Measurements from ENCODE around the gene CLEC4D. TPM values are rescaled to one million over a fixed set of nuclear protein-coding genes. Genes with fewer than 3 reads are reported as not detected.
A peak's percentile ranks its signal among the peaks of the same experiment; 100 is the strongest.
"Not testable (repeated sequence)": the region's sequence is repeated elsewhere in the genome, so short reads cannot be mapped to it uniquely, and the experiment has no call there.

Gene CLEC4D
- total RNA-seq, 1 experiment from 2014 or later = not detected

DNA sequence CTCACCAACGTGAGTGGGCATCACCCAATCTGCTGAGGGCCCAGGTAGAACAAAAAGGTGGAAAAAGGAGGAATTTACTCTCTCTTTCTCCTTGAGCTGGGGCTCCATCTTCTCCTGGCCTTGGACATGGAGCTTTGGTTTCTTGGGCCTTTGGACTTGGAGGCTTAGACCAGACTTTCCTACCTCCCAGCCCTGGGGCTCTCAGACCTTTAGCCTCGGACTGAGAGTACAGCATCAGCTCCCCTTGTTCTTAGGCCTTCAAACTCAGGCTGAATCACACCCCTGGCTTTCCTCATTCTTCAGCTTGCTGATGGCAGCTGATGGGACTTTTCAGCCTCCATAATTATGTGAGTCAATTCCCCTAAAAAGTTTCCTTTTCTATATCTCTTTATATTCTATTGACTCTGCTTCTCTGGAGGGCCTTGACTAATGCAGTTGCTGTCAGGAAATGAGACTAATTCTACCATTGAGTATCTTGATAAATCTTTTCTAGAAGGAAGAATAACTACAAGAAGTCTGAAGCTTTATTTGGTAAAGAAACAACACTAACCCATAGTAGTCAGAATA is 43.3 kb downstream of the CLEC4D start:
- Histone ChIP-seq H3K4me3 (ENCODE audit: low read length) (no peak overlapping the region), H3K36me3 (ENCODE audit: insufficient read depth, low read length) (no peaks in the 10 kb centered on the region), H3K4me2 (ENCODE audit: low read depth, low read length, poor library complexity, severe bottlenecking) (no peak overlapping the region), H3K9ac (ENCODE audit: low read length) (no peak overlapping the region), H3K9me2 (replicated peaks; ENCODE audit: insufficient read depth, low read length) (no peaks in the 10 kb centered on the region), H3K79me2 (ENCODE audit: low read length) (no peaks in the 10 kb centered on the region), H3K27ac (ENCODE audit: low read length) (no peak overlapping the region), H2AFZ (ENCODE audit: low read length) (no peak overlapping the region), H3K4me1 (ENCODE audit: low read length) (no peaks in the 10 kb centered on the region), H3K9me3 (ENCODE audit: low read length) (no peaks in the 10 kb centered on the region), H3K27me3 (ENCODE audit: low read length) (no peaks in the 10 kb centered on the region), H4K20me1 (ENCODE audit: insufficient read depth, low read depth, low read length) (no peaks in the 10 kb centered on the region)
- DNase-seq = no peak

GRCh38 chr12:8559676-8560075 is 46.4 kb downstream of the CLEC4D start:
- Histone ChIP-seq H3K36me3 (ENCODE audit: insufficient read depth, low read length) (no peaks in the 10 kb centered on the region; the same call in 1 of the 2 replicates), H3K4me2 (ENCODE audit: low read depth, low read length, poor library complexity, severe bottlenecking) (no peak overlapping the region), H3K9me3 (ENCODE audit: low read length) (peaks cover 10% of the 10 kb centered on the region), H4K20me1 (ENCODE audit: insufficient read depth, low read depth, low read length) (no peaks in the 10 kb centered on the region), H3K9ac (ENCODE audit: low read length) (no peak overlapping the region), H3K27me3 (ENCODE audit: low read length) (no peaks in the 10 kb centered on the region), H3K79me2 (ENCODE audit: low read length) (no peaks in the 10 kb centered on the region), H3K9me2 (replicated peaks; ENCODE audit: insufficient read depth, low read length) (no peaks in the 10 kb centered on the region), H3K4me3 (ENCODE audit: low read length) (no peak overlapping the region), H3K27ac (ENCODE audit: low read length) (no peak overlapping the region), H2AFZ (ENCODE audit: low read length) (no peak overlapping the region), H3K4me1 (ENCODE audit: low read length) (no peaks in the 10 kb centered on the region)
- DNase-seq = no peak

DNA sequence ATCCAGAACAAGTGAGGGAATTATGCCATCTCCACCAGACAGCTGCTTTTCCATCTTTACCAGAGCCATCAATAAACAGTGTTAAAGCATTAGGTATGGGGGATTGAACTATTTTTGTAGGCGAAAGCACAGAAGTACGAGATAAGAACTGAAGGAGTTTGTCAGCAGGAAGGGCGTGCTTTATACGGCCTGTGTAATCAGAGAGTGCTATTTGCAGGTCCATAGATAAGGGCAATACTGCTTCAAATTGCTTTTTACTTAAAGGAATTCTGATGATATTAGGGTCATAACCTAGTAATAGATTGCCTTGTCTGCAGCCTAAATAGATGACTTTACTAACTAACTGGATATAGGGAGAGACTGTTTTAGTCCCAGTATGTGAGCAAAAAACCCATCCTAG is 47.7 kb downstream of the CLEC4D start:
- H3K4me2 ChIP-seq (ENCODE audit: low read depth, low read length, poor library complexity, severe bottlenecking) = no peak overlapping the region
- H2AFZ ChIP-seq (ENCODE audit: low read length) = no peak overlapping the region
- H3K9me3 ChIP-seq (ENCODE audit: low read length) = peaks cover 10% of the 10 kb centered on the region
- no peaks in the 10 kb centered on the region for H3K27me3 ChIP-seq (ENCODE audit: low read length)
- no peak overlapping the region for H3K4me3 ChIP-seq (ENCODE audit: low read length)
- H3K27ac ChIP-seq (ENCODE audit: low read length) = no peak overlapping the region
- no peaks in the 10 kb centered on the region for H3K9me2 ChIP-seq (replicated peaks; ENCODE audit: insufficient read depth, low read length)
- no peaks in the 10 kb centered on the region; the same call in 1 of the 2 replicates for H3K36me3 ChIP-seq (ENCODE audit: insufficient read depth, low read length)
- no peaks in the 10 kb centered on the region for H3K4me1 ChIP-seq (ENCODE audit: low read length)
- H3K79me2 ChIP-seq (ENCODE audit: low read length) = no peaks in the 10 kb centered on the region
- H3K9ac ChIP-seq (ENCODE audit: low read length) = no peak overlapping the region
- DNase-seq = no peak
- H4K20me1 ChIP-seq (ENCODE audit: insufficient read depth, low read depth, low read length) = no peaks in the 10 kb centered on the region

DNA sequence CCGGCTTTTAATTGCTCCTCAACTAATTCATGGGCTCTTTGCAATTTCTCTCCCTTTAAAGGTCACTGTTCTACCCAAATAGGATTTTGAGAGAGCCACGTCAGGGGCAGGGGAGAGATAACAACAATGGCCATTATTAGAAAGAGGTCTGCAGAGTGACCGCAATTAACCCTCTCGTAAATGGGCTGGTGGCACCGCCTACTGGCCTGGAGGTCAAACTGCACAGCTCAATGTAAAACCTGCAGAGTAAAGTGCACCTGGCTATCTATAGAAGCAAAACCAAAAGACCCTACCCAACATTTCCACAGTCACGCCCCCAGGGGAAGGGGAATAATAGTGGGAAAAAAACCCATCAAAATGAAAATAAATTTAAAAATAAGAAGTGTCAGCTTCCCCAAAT is 49.0 kb downstream of the CLEC4D start:
- Histone ChIP-seq H3K79me2 (ENCODE audit: low read length) (no peaks in the 10 kb centered on the region), H3K4me1 (ENCODE audit: low read length) (peaks cover 3% of the 10 kb centered on the region; the same call in 1 of the 2 replicates), H3K36me3 (ENCODE audit: insufficient read depth, low read length) (no peaks in the 10 kb centered on the region; the same call in 1 of the 2 replicates), H3K9ac (ENCODE audit: low read length) (no peak overlapping the region), H3K9me3 (ENCODE audit: low read length) (peaks cover 12% of the 10 kb centered on the region), H3K9me2 (replicated peaks; ENCODE audit: insufficient read depth, low read length) (no peaks in the 10 kb centered on the region), H3K27ac (ENCODE audit: low read length) (no peak overlapping the region), H3K4me2 (ENCODE audit: low read depth, low read length, poor library complexity, severe bottlenecking) (no peak overlapping the region), H3K27me3 (ENCODE audit: low read length) (no peaks in the 10 kb centered on the region), H3K4me3 (ENCODE audit: low read length) (no peak overlapping the region), H2AFZ (ENCODE audit: low read length) (no peak overlapping the region), H4K20me1 (ENCODE audit: insufficient read depth, low read depth, low read length) (no peaks in the 10 kb centered on the region)
- DNase-seq = peak; percentile 54

- no peak overlapping the region for H2AFZ ChIP-seq (ENCODE audit: low read length)
- peaks cover 16% of the 10 kb centered on the region for H3K9me3 ChIP-seq (ENCODE audit: low read length)
- no peak for DNase-seq
- H3K4me2 ChIP-seq (ENCODE audit: low read depth, low read length, poor library complexity, severe bottlenecking) = no peak overlapping the region
- peaks cover 3% of the 10 kb centered on the region; the same call in 1 of the 2 replicates for H3K4me1 ChIP-seq (ENCODE audit: low read length)
- no peaks in the 10 kb centered on the region for H4K20me1 ChIP-seq (ENCODE audit: insufficient read depth, low read depth, low read length)
- no peaks in the 10 kb centered on the region; the same call in 1 of the 2 replicates for H3K36me3 ChIP-seq (ENCODE audit: insufficient read depth, low read length)
- no peak overlapping the region for H3K4me3 ChIP-seq (ENCODE audit: low read length)
- H3K9me2 ChIP-seq (replicated peaks; ENCODE audit: insufficient read depth, low read length) = no peaks in the 10 kb centered on the region
- no peaks in the 10 kb centered on the region for H3K27me3 ChIP-seq (ENCODE audit: low read length)
- no peak overlapping the region for H3K9ac ChIP-seq (ENCODE audit: low read length)
- H3K79me2 ChIP-seq (ENCODE audit: low read length) = no peaks in the 10 kb centered on the region
- H3K27ac ChIP-seq (ENCODE audit: low read length) = no peak overlapping the region
Observed at GRCh38 chr12:8563356-8563755, 50.1 kb downstream of the CLEC4D start.

- Histone ChIP-seq H3K9me3 (ENCODE audit: low read length) (peaks cover 16% of the 10 kb centered on the region), H3K79me2 (ENCODE audit: low read length) (no peaks in the 10 kb centered on the region), H3K9me2 (replicated peaks; ENCODE audit: insufficient read depth, low read length) (no peaks in the 10 kb centered on the region), H3K27ac (ENCODE audit: low read length) (no peak overlapping the region), H2AFZ (ENCODE audit: low read length) (no peak overlapping the region), H4K20me1 (ENCODE audit: insufficient read depth, low read depth, low read length) (no peaks in the 10 kb centered on the region), H3K4me3 (ENCODE audit: low read length) (no peak overlapping the region), H3K27me3 (ENCODE audit: low read length) (no peaks in the 10 kb centered on the region), H3K4me2 (ENCODE audit: low read depth, low read length, poor library complexity, severe bottlenecking) (no peak overlapping the region), H3K9ac (ENCODE audit: low read length) (no peak overlapping the region), H3K4me1 (ENCODE audit: low read length) (peaks cover 3% of the 10 kb centered on the region; the same call in 1 of the 2 replicates), H3K36me3 (ENCODE audit: insufficient read depth, low read length) (no peaks in the 10 kb centered on the region; the same call in 1 of the 2 replicates)
- DNase-seq = no peak
Observed at GRCh38 chr12:8564656-8565055, 51.4 kb downstream of the CLEC4D start.

GRCh38 chr12:8566052-8566451 is 52.7 kb downstream of the CLEC4D start:
- not testable (repeated sequence) for H3K36me3 ChIP-seq (ENCODE audit: insufficient read depth, low read length); H2AFZ ChIP-seq (ENCODE audit: low read length); DNase-seq; H4K20me1 ChIP-seq (ENCODE audit: insufficient read depth, low read depth, low read length); H3K79me2 ChIP-seq (ENCODE audit: low read length); H3K9ac ChIP-seq (ENCODE audit: low read length); H3K4me3 ChIP-seq (ENCODE audit: low read length); H3K4me2 ChIP-seq (ENCODE audit: low read depth, low read length, poor library complexity, severe bottlenecking); H3K27ac ChIP-seq (ENCODE audit: low read length); H3K9me2 ChIP-seq (replicated peaks; ENCODE audit: insufficient read depth, low read length); H3K27me3 ChIP-seq (ENCODE audit: low read length); H3K4me1 ChIP-seq (ENCODE audit: low read length)
- peaks cover 16% of the 10 kb centered on the region for H3K9me3 ChIP-seq (ENCODE audit: low read length)

- Histone ChIP-seq H3K4me1 (ENCODE audit: low read length) (peaks cover 3% of the 10 kb centered on the region; the same call in 1 of the 2 replicates), H3K4me2 (ENCODE audit: low read depth, low read length, poor library complexity, severe bottlenecking) (no peak overlapping the region), H3K9ac (ENCODE audit: low read length) (no peak overlapping the region), H3K9me3 (ENCODE audit: low read length) (peaks cover 16% of the 10 kb centered on the region), H2AFZ (ENCODE audit: low read length) (no peak overlapping the region), H4K20me1 (ENCODE audit: insufficient read depth, low read depth, low read length) (no peaks in the 10 kb centered on the region), H3K27ac (ENCODE audit: low read length) (no peak overlapping the region), H3K27me3 (ENCODE audit: low read length) (no peaks in the 10 kb centered on the region), H3K36me3 (ENCODE audit: insufficient read depth, low read length) (no peaks in the 10 kb centered on the region; the same call in 1 of the 2 replicates), H3K4me3 (ENCODE audit: low read length) (no peak overlapping the region), H3K9me2 (replicated peaks; ENCODE audit: insufficient read depth, low read length) (no peaks in the 10 kb centered on the region), H3K79me2 (ENCODE audit: low read length) (no peaks in the 10 kb centered on the region)
- no peak for DNase-seq
Observed at GRCh38 chr12:8566525-8566924, 53.2 kb downstream of the CLEC4D start.
